Skeletal muscle satellite cell (primary cell): Measurements from ENCODE around the gene IFIT1.

Experiments
- H3K27me3 ChIP-seq: 2 replicates; pipeline ENCODE4 v1.7.0; 2013; ENCODE audit warnings: low read length; ENCODE audit not compliant: control insufficient read depth, insufficient read depth
- H3K36me3 ChIP-seq: 2 replicates; pipeline ENCODE4 v1.7.0; 2013; ENCODE audit warnings: mild to moderate bottlenecking, control low read depth, low read length; ENCODE audit not compliant: insufficient read depth
- H3K4me1 ChIP-seq: 2 replicates; pipeline ENCODE4 v1.7.0; 2013; ENCODE audit warnings: low read length; ENCODE audit not compliant: control insufficient read depth, insufficient read depth
- H3K4me2 ChIP-seq: 2 replicates; pipeline ENCODE4 v1.7.0; 2013; ENCODE audit warnings: mild to moderate bottlenecking, low read length
- H3K4me3 ChIP-seq: 2 replicates; pipeline ENCODE4 v1.7.0; 2013; ENCODE audit warnings: low read length
- H3K9ac ChIP-seq: 2 replicates; pipeline ENCODE4 v1.7.0; 2013; ENCODE audit warnings: mild to moderate bottlenecking, low read depth, low read length, moderate library complexity
- H3K9me3 ChIP-seq: replicated peaks from 2 replicates; pipeline ENCODE4 v1.7.0; 2013; ENCODE audit warnings: mild to moderate bottlenecking, control low read depth, low read length

IFIT1 gene

GRCh38 chr10:89454561-89455347 lies 62.3 kb downstream of the IFIT1 start:
- H3K4me1 ChIP-seq, result peaks cover 18% of the 10 kb centered on the region

More at GRCh38 chr10:89454561-89455347, 62.3 kb downstream of the IFIT1 start:
- no peaks in the 10 kb centered on the region for H3K9me3 ChIP-seq
- H3K4me3 ChIP-seq, result no peak overlapping the region
- no peak overlapping the region for H3K4me2 ChIP-seq
- H3K9ac ChIP-seq, result no peak overlapping the region
- no peaks in the 10 kb centered on the region for H3K36me3 ChIP-seq
- H3K27me3 ChIP-seq, result no peaks in the 10 kb centered on the region
